ENCODE measurements around the gene LRP5. TPM values are rescaled to one million over a fixed set of nuclear protein-coding genes. Genes with fewer than 3 reads are reported as not detected.

LRP5 gene
- 6.6 to 8.6 TPM (median 8.0 TPM) in 3 replicates for polyA plus RNA-seq
- 13.1 TPM for polyA plus RNA-seq (2011; ENCODE audit: low read depth)
- polyA plus RNA-seq (2011; cell fraction: cytosol; rRNA removed): 2.2 and 7.4 TPM in 2 replicates
- 15.3 and 24.0 TPM in 2 replicates for polyA plus RNA-seq (2011; cell fraction: nucleus; rRNA removed)
- 11.8 and 23.0 TPM in 2 replicates for polyA plus RNA-seq (2012; ENCODE audit: low replicate concordance)
- 16.9 to 44.7 TPM (median 20.8 TPM) in 3 replicates for polyA minus RNA-seq
- polyA minus RNA-seq (2011; cell fraction: cytosol; rRNA and poly(A)+ RNA removed): 23.6 TPM
- polyA minus RNA-seq (2011; cell fraction: nucleus; rRNA and poly(A)+ RNA removed): 41.5 and 46.4 TPM in 2 replicates

GRCh38 chr11:68312117-68312779 is at the start of gene LRP5:
Gene LRP5 (plus strand): TSS chr11:68312591. CDS start chr11:68312715, 124 bp downstream.
- Histone ChIP-seq H3K4me1 (ENCODE audit: control insufficient read depth, extremely low read depth, insufficient read depth, low read length) (peaks cover 25% of the 10 kb centered on the region), H3K27me3 (ENCODE audit: control insufficient read depth, extremely low read depth, insufficient read depth, low read length) (no peaks in the 10 kb centered on the region), H3K9ac (ENCODE audit: control insufficient read depth, extremely low read depth, insufficient read depth, low read length) (peak within 1 kb of the TSS; percentile 86), H3K4me2 (ENCODE audit: control insufficient read depth, extremely low read depth, insufficient read depth, low read depth, low read length) (peak within 1 kb of the TSS; percentile 97), H3K79me2 (ENCODE audit: control insufficient read depth, insufficient read depth, low read length) (peaks cover 41% of the 10 kb centered on the region), H3K9me3 (ENCODE audit: control insufficient read depth, low read depth, low read length) (no peaks in the 10 kb centered on the region), H2AFZ (ENCODE audit: control insufficient read depth, low read length) (peak within 1 kb of the TSS; percentile 51), H3K36me3 (ENCODE audit: control insufficient read depth in 2 of 2, extremely low read depth in 1 of 2, insufficient read depth in 2 of 2, low read length in 2 of 2) (no peaks in the 10 kb centered on the region), H3K4me3 (ENCODE audit: control insufficient read depth in 2 of 3, extremely low read depth in 1 of 3, insufficient read depth in 2 of 3, low read depth in 1 of 3, low read length in 3 of 3) (peak within 1 kb of the TSS; percentile 65 to 91 (median 89)), H3K9me1 (ENCODE audit: control insufficient read depth, extremely low read depth, insufficient read depth, low read length) (no peaks in the 10 kb centered on the region), H3K27ac (ENCODE audit: control insufficient read depth, insufficient read depth, low read length) (peak within 1 kb of the TSS; percentile 93), H4K20me1 (ENCODE audit: control insufficient read depth, extremely low read depth, insufficient read depth, low read length) (no peaks in the 10 kb centered on the region)
- dilution Hi-C loops (cut with MboI; ENCODE audit: extremely low pct_ligation_motif_present, low sequenced_read_pairs): no loop called here
- TF ChIP-seq EZH2 (IDR thresholded peaks at IDR 0.05; ENCODE audit: low read length) (no peak), CTCF (optimal IDR thresholded peaks at IDR 0.05 in 1 of 3, IDR thresholded peaks at IDR 0.05 in 1 of 3, conservative IDR thresholded peaks at IDR 0.05 in 1 of 3; ENCODE audit: extremely low read depth in 1 of 3, insufficient read depth in 2 of 3, low read length in 3 of 3) (no peak)
- FAIRE-seq: no peak
- no peak for DNase-seq (ENCODE audit: low read depth, low spot score)

GRCh38 chr11:68263444-68264035 is 48.9 kb upstream of the LRP5 start:
- no peak overlapping the region for H3K4me2 ChIP-seq (ENCODE audit: control insufficient read depth, extremely low read depth, insufficient read depth, low read depth, low read length)
- no peaks in the 10 kb centered on the region for H3K4me1 ChIP-seq (ENCODE audit: control insufficient read depth, extremely low read depth, insufficient read depth, low read length)
- DNase-seq (ENCODE audit: low read depth, low spot score): no peak
- H3K9me1 ChIP-seq (ENCODE audit: control insufficient read depth, extremely low read depth, insufficient read depth, low read length): no peaks in the 10 kb centered on the region
- no peaks in the 10 kb centered on the region for H3K27me3 ChIP-seq (ENCODE audit: control insufficient read depth, extremely low read depth, insufficient read depth, low read length)
- H3K4me3 ChIP-seq (ENCODE audit: control insufficient read depth in 2 of 3, extremely low read depth in 1 of 3, insufficient read depth in 2 of 3, low read depth in 1 of 3, low read length in 3 of 3): no peak overlapping the region
- no peaks in the 10 kb centered on the region for H4K20me1 ChIP-seq (ENCODE audit: control insufficient read depth, extremely low read depth, insufficient read depth, low read length)
- TF ChIP-seq EZH2 (IDR thresholded peaks at IDR 0.05; ENCODE audit: low read length): no peak
- TF ChIP-seq CTCF (optimal IDR thresholded peaks at IDR 0.05 in 1 of 3, IDR thresholded peaks at IDR 0.05 in 1 of 3, conservative IDR thresholded peaks at IDR 0.05 in 1 of 3; ENCODE audit: extremely low read depth in 1 of 3, insufficient read depth in 2 of 3, low read length in 3 of 3): no peak
- dilution Hi-C loops (cut with MboI; ENCODE audit: extremely low pct_ligation_motif_present, low sequenced_read_pairs): no loop called here
- no peak for FAIRE-seq
- H2AFZ ChIP-seq (ENCODE audit: control insufficient read depth, low read length): no peak overlapping the region
- no peak overlapping the region for H3K9ac ChIP-seq (ENCODE audit: control insufficient read depth, extremely low read depth, insufficient read depth, low read length)
- peaks cover 41 to 47% of the 10 kb centered on the region in 2 experiments for H3K36me3 ChIP-seq (ENCODE audit: control insufficient read depth in 2 of 2, extremely low read depth in 1 of 2, insufficient read depth in 2 of 2, low read length in 2 of 2)
- H3K27ac ChIP-seq (ENCODE audit: control insufficient read depth, insufficient read depth, low read length): no peak overlapping the region
- H3K9me3 ChIP-seq (ENCODE audit: control insufficient read depth, low read depth, low read length): no peaks in the 10 kb centered on the region
- peaks cover 4% of the 10 kb centered on the region for H3K79me2 ChIP-seq (ENCODE audit: control insufficient read depth, insufficient read depth, low read length)

Data from keratinocyte (primary cell).